ENCODE results near the gene PCBP1.

PCBP1 gene

GRCh38 chr2:70094978-70095719 lies 7.9 kb downstream of the PCBP1 start:
- TF ChIP-seq ZBTB7A (IDR thresholded peaks at IDR 0.05; ENCODE audit: low read depth): no peak
- TF ChIP-seq TCF12 (IDR thresholded peaks at IDR 0.05; ENCODE audit: low read depth): no peak
- no peak for TF ChIP-seq TEAD4 (IDR thresholded peaks at IDR 0.05)
- no peak for TF ChIP-seq FOXM1 (IDR thresholded peaks at IDR 0.05; ENCODE audit: borderline replicate concordance, low read depth)
- TF ChIP-seq NFIC (IDR thresholded peaks at IDR 0.05): no peak
- no peak for TF ChIP-seq USF1 (IDR thresholded peaks at IDR 0.05)
- TF ChIP-seq EGR1 (IDR thresholded peaks at IDR 0.05): no peak
- no peak for TF ChIP-seq CREB1 (IDR thresholded peaks at IDR 0.05; ENCODE audit: low read depth)
- no peak for TF ChIP-seq TAF1 (IDR thresholded peaks at IDR 0.05; ENCODE audit: low read depth)
- TF ChIP-seq YY1 (IDR thresholded peaks at IDR 0.05; ENCODE audit: low read depth): no peak
- TF ChIP-seq EP300 (IDR thresholded peaks at IDR 0.05; ENCODE audit: borderline replicate concordance): no peak

GRCh38 chr2:70095720-70096670 lies 8.7 kb downstream of the PCBP1 start:
- TF ChIP-seq USF1 (IDR thresholded peaks at IDR 0.05) (no peak), YY1 (IDR thresholded peaks at IDR 0.05; ENCODE audit: low read depth) (no peak), TCF12 (IDR thresholded peaks at IDR 0.05; ENCODE audit: low read depth) (no peak), REST (IDR thresholded peaks at IDR 0.05; ENCODE audit: low read depth) (no peak), ZBTB7A (IDR thresholded peaks at IDR 0.05; ENCODE audit: low read depth) (no peak), EGR1 (IDR thresholded peaks at IDR 0.05) (no peak), TEAD4 (IDR thresholded peaks at IDR 0.05) (no peak), FOXM1 (IDR thresholded peaks at IDR 0.05; ENCODE audit: borderline replicate concordance, low read depth) (no peak)

GRCh38 chr2:70098032-70098431 lies 10.8 kb downstream of the PCBP1 start:
- TF ChIP-seq TCF12 (IDR thresholded peaks at IDR 0.05; ENCODE audit: low read depth): no peak
- TF ChIP-seq ZBTB7A (IDR thresholded peaks at IDR 0.05; ENCODE audit: low read depth): no peak
- TF ChIP-seq USF1 (IDR thresholded peaks at IDR 0.05): no peak
- no peak for TF ChIP-seq TEAD4 (IDR thresholded peaks at IDR 0.05)
- no peak for TF ChIP-seq CREB1 (IDR thresholded peaks at IDR 0.05; ENCODE audit: low read depth)
- TF ChIP-seq FOXM1 (IDR thresholded peaks at IDR 0.05; ENCODE audit: borderline replicate concordance, low read depth): no peak
- TF ChIP-seq CEBPB (IDR thresholded peaks at IDR 0.05): no peak
- TF ChIP-seq REST (IDR thresholded peaks at IDR 0.05; ENCODE audit: low read depth): no peak
- no peak for TF ChIP-seq NFIC (IDR thresholded peaks at IDR 0.05)
- no peak for TF ChIP-seq EP300 (IDR thresholded peaks at IDR 0.05; ENCODE audit: borderline replicate concordance)
- TF ChIP-seq TAF1 (IDR thresholded peaks at IDR 0.05; ENCODE audit: low read depth): no peak
- TF ChIP-seq RAD21 (IDR thresholded peaks at IDR 0.05; ENCODE audit: low read depth): no peak
- TF ChIP-seq YY1 (IDR thresholded peaks at IDR 0.05; ENCODE audit: low read depth): no peak
- no peak for TF ChIP-seq EGR1 (IDR thresholded peaks at IDR 0.05)
- no peak for TF ChIP-seq MAX (IDR thresholded peaks at IDR 0.05)

GRCh38 chr2:70099270-70099669 lies 12.0 kb downstream of the PCBP1 start:
- TF ChIP-seq REST (IDR thresholded peaks at IDR 0.05; ENCODE audit: low read depth): no peak
